Small intestine (tissue), 7 donors: ENCODE data around the gene BAD. TPM values are rescaled to one million over a fixed set of nuclear protein-coding genes. Genes with fewer than 3 reads are reported as not detected.

Experiments
- DNase-seq, 2 donors: peaks; one replicate each; pipeline versions ENCODE4 v3.0.0 to v3.0.0-alpha.2; 2013
- FAIRE-seq: peaks from 2 replicates; lab custom pipeline; 2012; peaks lifted over from hg19 to GRCh38; lab: Jason Lieb, UNC
- H3K27ac ChIP-seq, 3 donors: one replicate each; pipeline ENCODE4 v1.5.1; 2013; ENCODE audit warnings: low read length in 2 of 3, mild to moderate bottlenecking in 2 of 3, control low read depth in 1 of 3, inconsistent platforms in 1 of 3, low read depth in 1 of 3, moderate library complexity in 1 of 3
- H3K27me3 ChIP-seq, 3 donors: one replicate each; pipeline ENCODE4 v1.6.1; 2013; ENCODE audit warnings: low read length in 3 of 3, inconsistent platforms in 1 of 3; ENCODE audit not compliant: control insufficient read depth in 3 of 3, insufficient read depth in 3 of 3
- H3K36me3 ChIP-seq, 3 donors: one replicate each; pipeline ENCODE4 v1.6.1; 2013; ENCODE audit warnings: low read length in 3 of 3, inconsistent platforms in 1 of 3, low read depth in 1 of 3, mild to moderate bottlenecking in 1 of 3, moderate library complexity in 1 of 3; ENCODE audit not compliant: control insufficient read depth in 3 of 3, insufficient read depth in 2 of 3
- H3K4me1 ChIP-seq, 3 donors: one replicate each; pipeline ENCODE4 v1.6.1; 2013; ENCODE audit warnings: low read length in 2 of 3, inconsistent platforms in 1 of 3, low read depth in 1 of 3, mild to moderate bottlenecking in 1 of 3, moderate library complexity in 1 of 3; ENCODE audit not compliant: control insufficient read depth in 3 of 3, insufficient read depth in 2 of 3
- H3K4me3 ChIP-seq, 3 donors: one replicate each; pipeline ENCODE4 v1.5.1; 2013; ENCODE audit warnings: low read length in 3 of 3, control low read depth in 1 of 3, inconsistent platforms in 1 of 3, low read depth in 1 of 3, mild to moderate bottlenecking in 1 of 3, moderate library complexity in 1 of 3
- H3K9me3 ChIP-seq, 2 donors: one replicate each; pipeline ENCODE4 v1.6.1; 2013; ENCODE audit warnings: low read depth in 1 of 2, low read length in 1 of 2; ENCODE audit not compliant: control insufficient read depth in 2 of 2, insufficient read depth in 1 of 2
- WGBS, 3 donors: extraction: QIAGEN DNeasy Blood & Tissue Kit; methylation state at CpG; one replicate each; pipeline ENCODE4 v1.1.7; 2013; 5-methylcytosine and 5-hydroxymethylcytosine counted together
- polyA plus RNA-seq, 4 donors: library from polyadenylated mRNA; stranded (reverse) in 3 of 4; unstranded in 1 of 4; fragments of 200-250 nt in 3 of 4; fragments of 120-200 nt in 1 of 4; gene quantifications; one replicate each; pipeline versions ENCODE4 v1.2.1 to v1.2.3, GENCODE V29; 2013
- donor health status: healthy with polysubstance abuse.
- donor health status: control.
- donor health status: control.
- donor health status: Bipolar disorder and iron deficiency.
- donor health status: healthy.

Gene BAD
- polyA plus RNA-seq, 4 donors: 41.2 to 98.6 (median 74.1) TPM

DNA sequence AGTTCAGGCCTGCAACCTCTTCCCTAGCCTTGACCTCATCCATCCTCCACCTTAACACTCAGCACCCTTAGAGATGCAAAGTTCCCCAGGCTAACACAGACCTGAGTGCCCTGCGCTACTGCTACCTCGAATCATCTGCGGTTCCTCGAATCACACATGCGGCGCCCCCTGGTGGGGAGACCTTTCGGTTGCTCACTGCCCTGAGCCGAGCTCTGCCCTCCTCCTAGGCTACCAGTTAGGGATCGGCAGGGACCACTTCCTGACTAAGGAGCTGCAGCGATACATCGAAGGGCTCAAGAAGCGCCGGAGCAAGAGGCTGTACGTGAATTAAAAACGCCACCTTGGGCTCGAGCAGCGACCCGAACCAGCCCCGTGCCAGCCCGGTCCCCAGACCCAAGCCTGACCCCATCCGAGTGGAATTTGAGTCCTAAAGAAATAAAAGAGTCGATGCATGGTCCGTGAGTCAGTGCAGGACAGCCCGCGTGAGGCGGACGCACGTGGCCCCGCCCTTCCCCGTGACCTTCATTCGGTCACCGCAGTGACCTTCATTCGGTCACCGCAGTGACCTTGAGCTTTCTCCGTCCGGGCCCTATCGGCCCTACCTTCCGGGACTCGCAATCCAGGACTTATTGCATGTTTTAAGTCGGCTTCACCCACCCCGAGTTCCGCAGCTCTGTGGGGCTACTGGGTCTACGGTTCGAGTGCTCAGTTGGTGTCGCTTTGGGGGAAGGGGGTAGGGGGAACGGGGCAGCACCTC lies 20.0 kb upstream of the BAD start:
- peak overlapping the region; percentile 95 to 98 (median 98) for H3K27ac ChIP-seq
- peaks cover 0 to 42% (median 5%) of the 10 kb centered on the region in 3 donors for H3K4me1 ChIP-seq
- FAIRE-seq: no peak
- H3K27me3 ChIP-seq: peaks cover under 1 to 27% (median 6%) of the 10 kb centered on the region in 3 donors
- H3K9me3 ChIP-seq: no peaks in the 10 kb centered on the region
- WGBS, 3 donors: 0 to 1% (median 1%) methylated on average over 45 to 46 of the region's 46 CpGs
- H3K36me3 ChIP-seq: peaks cover 0 to 25% (median 0%) of the 10 kb centered on the region in 3 donors
- H3K4me3 ChIP-seq: peak overlapping the region; percentile 49 to 79 (median 50)
- DNase-seq: peak; percentile 93 to 95

DNA sequence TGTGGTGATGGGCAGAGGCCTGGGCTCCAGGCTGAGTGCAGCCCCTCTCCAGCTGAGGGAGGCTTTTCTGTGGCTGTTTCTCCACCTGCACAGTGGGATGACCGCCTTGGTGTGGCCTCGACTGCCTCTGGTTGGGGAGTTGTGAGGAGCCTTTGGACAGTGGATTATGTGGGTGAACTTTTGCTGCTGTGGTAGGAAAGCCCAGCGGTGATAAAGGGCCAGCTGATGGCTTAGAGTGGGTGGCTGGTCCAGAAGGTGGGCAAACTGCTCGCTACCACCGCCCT lies 19.5 kb upstream of the BAD start:
- 38 to 48% (median 39%) methylated on average over 4 to 5 of the region's 5 CpGs for WGBS, 3 donors
- Histone ChIP-seq H3K36me3 (peaks cover 0 to 22% (median 0%) of the 10 kb centered on the region in 3 donors), H3K27ac (peak overlapping the region; percentile 95 to 98 (median 98)), H3K9me3 (no peaks in the 10 kb centered on the region), H3K27me3 (peaks cover 3 to 32% (median 7%) of the 10 kb centered on the region in 3 donors), H3K4me3 (peak overlapping the region in 2 of 3 donors; percentile 49 to 79), H3K4me1 (peaks cover 0 to 42% (median 5%) of the 10 kb centered on the region in 3 donors)
- no peak for FAIRE-seq
- DNase-seq: no peak

DNA sequence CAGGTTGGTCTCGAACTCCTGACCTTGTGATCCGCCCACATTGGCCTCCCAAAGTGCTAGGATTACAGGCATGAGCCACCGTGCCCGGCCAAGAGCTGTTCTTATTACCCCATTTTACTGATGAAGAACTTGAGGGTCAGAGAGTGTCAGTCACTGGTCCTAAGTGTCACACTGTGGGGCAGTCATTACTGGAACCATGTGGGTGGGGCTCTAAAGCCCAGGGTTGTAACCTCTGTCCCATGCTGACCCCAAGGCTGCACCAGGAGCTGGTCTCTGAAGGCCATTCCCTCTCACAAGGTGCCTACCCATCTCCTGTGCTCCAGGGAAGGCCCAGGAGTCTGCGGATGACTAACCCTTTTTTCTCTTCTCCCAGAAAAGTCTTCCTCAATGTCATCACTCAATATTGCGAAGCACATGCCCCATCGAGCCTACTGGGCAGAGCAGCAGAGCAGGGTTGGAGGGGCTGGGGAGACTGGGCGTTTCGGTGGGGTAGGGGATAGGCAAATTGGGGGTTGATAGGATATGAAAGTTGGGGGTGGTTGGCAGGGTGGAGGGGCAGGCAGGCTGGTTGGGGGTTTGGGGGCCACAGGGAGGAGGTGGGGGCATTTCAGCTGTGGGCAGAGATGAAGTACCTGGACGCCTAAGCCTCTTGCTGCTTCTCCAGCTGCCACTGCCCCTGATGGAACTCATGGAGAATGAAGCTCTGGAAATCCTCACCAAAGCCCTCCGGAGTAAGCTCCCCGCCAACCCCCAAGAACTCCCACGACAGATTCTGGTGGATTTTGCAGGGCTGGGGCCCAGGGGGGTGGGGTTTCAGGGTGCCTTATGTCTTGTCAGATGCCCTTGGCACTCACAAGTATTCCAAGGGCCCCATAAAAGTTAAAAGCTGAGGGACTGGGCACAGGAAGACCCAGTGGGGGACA lies 18.9 kb upstream of the BAD start:
- 77 to 86% (median 81%) methylated on average over 12 to 13 of the region's 13 CpGs for WGBS, 3 donors
- H3K4me3 ChIP-seq: no peak overlapping the region
- FAIRE-seq (no peak), DNase-seq (no peak)
- H3K27me3 ChIP-seq: peaks cover 3 to 38% (median 8%) of the 10 kb centered on the region in 3 donors
- peak overlapping the region in 2 of 3 donors; percentile 98 for H3K27ac ChIP-seq
- H3K9me3 ChIP-seq: no peaks in the 10 kb centered on the region
- H3K36me3 ChIP-seq: peaks cover 0 to 20% (median 0%) of the 10 kb centered on the region in 3 donors
- H3K4me1 ChIP-seq: peaks cover 0 to 42% (median 5%) of the 10 kb centered on the region in 3 donors

DNA sequence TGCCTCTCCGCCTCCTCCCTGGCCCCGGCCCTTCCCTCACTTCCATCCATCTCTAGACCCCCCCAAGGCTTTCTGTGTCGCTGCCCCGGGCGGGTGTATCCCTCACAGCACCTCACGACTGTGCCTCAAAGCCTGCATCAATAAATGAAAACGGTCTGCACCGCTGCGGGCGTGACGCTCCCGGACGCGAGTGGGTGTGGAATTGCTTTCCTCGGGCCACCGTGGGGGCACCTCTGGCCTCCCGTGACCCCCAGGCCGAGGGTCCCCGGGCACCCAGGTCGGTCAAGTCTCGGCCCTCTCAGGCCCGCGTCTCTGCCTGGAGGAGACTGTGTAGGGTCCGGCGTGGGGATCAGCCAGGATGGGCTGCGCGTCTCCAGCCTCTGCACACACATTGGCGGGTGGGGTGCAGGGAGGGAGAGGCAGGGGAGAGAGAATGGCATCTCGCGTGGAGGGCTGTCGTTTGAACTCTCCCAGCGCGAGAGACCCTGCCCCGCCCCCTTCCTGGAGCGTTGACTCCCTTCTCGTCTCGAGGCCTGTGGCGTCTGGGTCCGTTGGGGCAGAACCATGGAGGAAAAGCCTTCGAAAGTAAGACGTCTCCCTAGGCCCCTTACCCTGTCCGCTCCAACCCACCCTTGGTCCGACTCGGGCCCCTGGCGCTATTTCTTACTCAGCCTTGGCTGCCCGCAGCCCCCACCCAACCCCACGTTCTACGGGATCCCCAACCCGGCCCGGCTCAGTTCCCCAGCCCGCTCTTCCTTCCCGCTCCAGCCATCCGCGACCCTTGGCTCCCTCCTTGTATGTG lies 15.6 kb upstream of the BAD start, which contains the start of gene CATSPERZ:
Gene CATSPERZ, plus strand, starts transcription at position 512 of the 802 bp plus-strand sequence. Its CDS starts 53 bp downstream, at position 565.
- DNase-seq (peak; percentile 36 to 42), FAIRE-seq (no peak)
- H3K27me3 ChIP-seq: peaks cover 8 to 71% (median 31%) of the 10 kb centered on the region in 3 donors
- H3K36me3 ChIP-seq: no peaks in the 10 kb centered on the region
- H3K4me3 ChIP-seq: peak within 1 kb of the TSS in 2 of 3 donors; percentile 0 to 47
- peaks cover 0 to 27% (median 5%) of the 10 kb centered on the region in 3 donors for H3K4me1 ChIP-seq
- no peaks in the 10 kb centered on the region for H3K9me3 ChIP-seq
- H3K27ac ChIP-seq: no peak within 1 kb of the TSS
- WGBS, 3 donors: 2 to 7% (median 4%) methylated on average over 45 to 54 of the region's 54 CpGs

DNA sequence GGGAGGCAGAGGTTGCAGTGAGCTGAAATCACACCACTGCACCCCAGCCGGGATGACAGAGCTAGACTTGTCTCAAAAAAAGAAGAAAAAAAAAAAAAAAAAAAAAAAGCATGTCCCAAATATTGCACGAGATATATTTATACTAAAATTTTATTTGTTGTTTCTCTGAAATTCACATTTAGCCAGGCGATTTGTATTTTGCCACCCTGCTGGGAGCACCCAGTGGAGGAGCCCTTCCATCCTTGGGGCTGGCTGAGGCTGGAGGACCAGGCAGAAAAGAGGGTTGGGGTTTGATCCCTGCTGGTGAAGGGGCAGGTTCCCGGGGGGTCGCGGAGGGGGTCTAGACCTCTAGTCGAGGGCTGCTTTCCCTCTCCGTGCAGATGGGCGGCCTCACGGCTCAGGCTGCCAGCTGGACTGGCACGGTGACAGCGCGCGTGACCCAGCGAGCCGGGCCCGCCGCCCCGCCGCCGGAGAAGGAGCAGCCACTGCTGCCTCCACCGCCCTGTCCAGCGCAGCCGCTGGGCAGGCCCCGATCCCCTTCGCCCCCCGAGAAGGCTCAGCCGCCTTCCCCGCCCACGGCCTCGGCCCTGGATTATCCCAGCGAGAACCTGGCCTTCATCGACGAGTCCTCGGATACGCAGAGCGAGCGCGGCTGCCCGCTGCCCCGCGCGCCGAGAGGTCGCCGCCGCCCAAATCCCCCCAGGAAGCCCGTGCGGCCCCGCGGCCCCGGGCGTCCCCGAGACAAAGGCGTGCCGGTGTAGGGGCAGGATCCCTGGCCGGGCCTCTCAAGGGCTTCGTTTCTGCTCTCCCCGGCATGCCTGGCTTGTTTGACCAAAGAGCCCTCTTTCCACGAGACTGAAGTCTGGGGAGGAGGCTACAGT lies 14.7 kb upstream of the BAD start:
- H3K27ac ChIP-seq: no peak overlapping the region
- 2 to 4% (median 2%) methylated on average over 43 to 60 of the region's 60 CpGs for WGBS, 3 donors
- DNase-seq: peak in 1 of 2 donors; percentile 56
- H3K36me3 ChIP-seq: no peaks in the 10 kb centered on the region
- H3K4me3 ChIP-seq: peak overlapping the region in 1 of 3 donors; percentile 47
- H3K9me3 ChIP-seq: no peaks in the 10 kb centered on the region
- no peak for FAIRE-seq
- H3K4me1 ChIP-seq: peaks cover 0 to 21% (median 5%) of the 10 kb centered on the region in 3 donors
- H3K27me3 ChIP-seq: peaks cover 8 to 79% (median 36%) of the 10 kb centered on the region in 3 donors

DNA sequence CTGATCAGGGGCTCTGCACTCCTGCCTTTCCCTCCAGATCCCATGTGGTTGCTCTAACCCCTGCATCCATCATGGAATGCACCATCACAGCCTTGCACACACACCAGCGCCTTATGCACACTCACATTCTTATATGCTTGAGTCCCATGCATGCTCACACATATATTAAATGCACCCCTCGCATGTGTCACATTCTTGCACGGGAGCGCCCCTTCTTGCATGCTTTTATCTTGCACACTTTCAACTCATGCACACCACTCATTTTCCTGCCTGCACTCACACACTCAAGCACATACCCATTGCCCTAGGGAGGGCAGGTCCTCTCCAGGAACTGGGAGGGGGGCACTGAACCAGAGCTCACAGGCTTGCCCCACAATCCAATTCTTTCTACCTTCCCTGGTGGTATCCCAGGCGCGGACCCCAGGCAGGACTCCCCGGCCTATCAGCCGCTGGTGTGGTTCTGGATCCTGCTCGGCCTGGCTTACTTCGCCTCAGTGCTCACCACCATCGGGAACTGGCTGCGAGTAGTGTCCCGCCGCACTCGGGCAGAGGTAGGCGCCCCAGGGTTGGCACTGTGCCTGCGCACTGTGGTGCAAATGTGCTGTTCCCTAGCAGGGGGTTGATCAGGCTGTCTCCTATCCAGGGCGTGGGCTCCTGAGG lies 13.4 kb upstream of the BAD start:
- peaks cover 0 to 14% (median 4%) of the 10 kb centered on the region in 3 donors for H3K4me1 ChIP-seq
- WGBS, 3 donors: 11 to 36% (median 36%) methylated on average over 18 of the region's 18 CpGs
- no peak for DNase-seq

More for the DNA sequence above, 13.4 kb upstream of the BAD start:
- FAIRE-seq: no peak
- Histone ChIP-seq H3K27me3 (peaks cover 9 to 93% (median 39%) of the 10 kb centered on the region in 3 donors), H3K9me3 (no peaks in the 10 kb centered on the region), H3K36me3 (no peaks in the 10 kb centered on the region), H3K4me3 (no peak overlapping the region), H3K27ac (no peak overlapping the region)
